Daoy (cell line): Measurements from ENCODE around the gene FIGN. TPM values are rescaled to one million over a fixed set of nuclear protein-coding genes. Genes with fewer than 3 reads are reported as not detected.
A peak's percentile ranks its signal among the peaks of the same experiment; 100 is the strongest.

Experiments
- DNase-seq: peaks from one replicate; pipeline ENCODE4 v3.0.0-alpha.2; 2015; ENCODE audit warnings: low read depth
- total RNA-seq: library from RNA; depleted of rRNA; stranded (reverse); fragments of >200 nt; shearing (Covaris generic); gene quantifications from 2 replicates; pipeline ENCODE4 v1.2.3, GENCODE V29; 2014

The FIGN gene
- total RNA-seq, 1 experiment from 2014 or later, result 5.8 TPM

GRCh38 chr2:163736433-163737189 lies 803 bp upstream of the FIGN start:
- DNase-seq, result peak; percentile 63

- peak; percentile 8 for DNase-seq
These were observed 725 bp downstream of the FIGN start for GRCh38 chr2:163734881-163735684.

- DNase-seq, result no peak
These were observed 1.4 kb downstream of the FIGN start for GRCh38 chr2:163734401-163734800.

- no peak for DNase-seq
These were observed 1.9 kb downstream of the FIGN start for GRCh38 chr2:163733956-163734355.

GRCh38 chr2:163733301-163733938 lies 2.4 kb downstream of the FIGN start:
- no peak for DNase-seq

GRCh38 chr2:163732727-163733126 lies 3.1 kb downstream of the FIGN start:
- no peak for DNase-seq

GRCh38 chr2:163731735-163732134 lies 4.1 kb downstream of the FIGN start:
- no peak for DNase-seq

GRCh38 chr2:163730556-163730955 lies 5.3 kb downstream of the FIGN start:
- no peak for DNase-seq

- no peak for DNase-seq
These were observed 6.1 kb downstream of the FIGN start for GRCh38 chr2:163729636-163730273.

GRCh38 chr2:163723881-163724280 lies 11.9 kb downstream of the FIGN start:
- DNase-seq, result no peak

GRCh38 chr2:163723348-163723747 lies 12.5 kb downstream of the FIGN start:
- no peak for DNase-seq

GRCh38 chr2:163719331-163719730 lies 16.5 kb downstream of the FIGN start:
- DNase-seq, result no peak

GRCh38 chr2:163717993-163718680 lies 17.7 kb downstream of the FIGN start:
- no peak for DNase-seq

- no peak for DNase-seq
These were observed 18.3 kb downstream of the FIGN start for GRCh38 chr2:163717515-163717914.

- DNase-seq, result no peak
These were observed 19.7 kb downstream of the FIGN start for GRCh38 chr2:163716101-163716500.

GRCh38 chr2:163715668-163716067 lies 20.1 kb downstream of the FIGN start:
- DNase-seq, result no peak

GRCh38 chr2:163715199-163715598 lies 20.6 kb downstream of the FIGN start:
- no peak for DNase-seq

GRCh38 chr2:163713534-163714311 lies 22.1 kb downstream of the FIGN start:
- DNase-seq, result no peak

GRCh38 chr2:163711699-163712098 lies 24.1 kb downstream of the FIGN start:
- no peak for DNase-seq

GRCh38 chr2:163711258-163711657 lies 24.6 kb downstream of the FIGN start:
- no peak for DNase-seq

- no peak for DNase-seq
These were observed 26.5 kb downstream of the FIGN start for GRCh38 chr2:163709270-163709669.
